ENCODE measurements around the gene PSMB3. TPM values are rescaled to one million over a fixed set of nuclear protein-coding genes. Genes with fewer than 3 reads are reported as not detected.

Gene PSMB3
- polyA plus RNA-seq, 1 of the 3 experiments (the other 2 are of a cell fraction), result 533 TPM

DNA sequence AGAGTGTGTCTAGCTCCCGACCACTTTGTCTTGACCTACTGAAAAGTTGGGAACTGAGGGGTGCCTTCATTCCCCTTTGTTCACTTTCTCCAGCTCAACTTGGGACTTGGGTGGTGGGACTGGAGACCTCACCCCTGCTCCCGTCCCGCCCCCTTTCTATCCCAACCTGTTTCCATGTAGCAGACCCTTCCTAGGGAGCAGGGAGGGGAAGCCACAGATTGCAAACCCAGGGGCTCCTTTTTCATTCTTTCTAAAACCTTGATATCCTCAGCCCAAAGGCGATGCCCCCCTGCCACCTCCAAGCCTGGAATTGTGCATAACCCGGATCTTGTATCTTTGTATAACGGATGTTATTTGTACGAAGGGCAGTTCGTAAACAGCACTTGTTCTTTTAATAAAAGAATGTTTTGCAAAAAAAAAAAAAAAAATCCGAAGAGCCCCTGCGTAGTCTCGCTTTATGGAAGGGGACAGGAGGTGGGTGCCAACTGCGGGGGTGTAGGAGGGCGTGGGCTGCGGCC, 23.1 kb upstream of the PSMB3 start:
- ChIA-PET POLR2A (no interaction called here), CTCF (interaction anchor here (0.8 to 3.4 kb wide), 7 partner anchors 8 to 424 kb away, joined by 3 to 18 read pairs (median 4); no protein-coding TSS in a partner anchor)
- peaks cover 7 to 69% of the 10 kb centered on the region in 2 experiments; a peak in 1 of 4 replicates for H3K4me1 ChIP-seq (ENCODE audit: control insufficient read depth in 1 of 2, insufficient read depth in 2 of 2, low read depth in 1 of 2, low read length in 1 of 2)
- H3K4me3 ChIP-seq (ENCODE audit: low read depth in 2 of 2, low read length in 1 of 2), result peak overlapping the region; percentile 68 to 79
- H3K27me3 ChIP-seq (ENCODE audit: insufficient read depth), result no peaks in the 10 kb centered on the region
- H3K79me2 ChIP-seq (ENCODE audit: insufficient read depth), result peaks cover 28% of the 10 kb centered on the region; the same call in 1 of the 2 replicates
- DNase-seq, result no peak
- no peaks in the 10 kb centered on the region for H3K9me2 ChIP-seq
- H2AFZ ChIP-seq (ENCODE audit: low read depth), result peak overlapping the region; percentile 88; the same call in 1 of the 2 replicates
- TF ChIP-seq, protein P1, sequence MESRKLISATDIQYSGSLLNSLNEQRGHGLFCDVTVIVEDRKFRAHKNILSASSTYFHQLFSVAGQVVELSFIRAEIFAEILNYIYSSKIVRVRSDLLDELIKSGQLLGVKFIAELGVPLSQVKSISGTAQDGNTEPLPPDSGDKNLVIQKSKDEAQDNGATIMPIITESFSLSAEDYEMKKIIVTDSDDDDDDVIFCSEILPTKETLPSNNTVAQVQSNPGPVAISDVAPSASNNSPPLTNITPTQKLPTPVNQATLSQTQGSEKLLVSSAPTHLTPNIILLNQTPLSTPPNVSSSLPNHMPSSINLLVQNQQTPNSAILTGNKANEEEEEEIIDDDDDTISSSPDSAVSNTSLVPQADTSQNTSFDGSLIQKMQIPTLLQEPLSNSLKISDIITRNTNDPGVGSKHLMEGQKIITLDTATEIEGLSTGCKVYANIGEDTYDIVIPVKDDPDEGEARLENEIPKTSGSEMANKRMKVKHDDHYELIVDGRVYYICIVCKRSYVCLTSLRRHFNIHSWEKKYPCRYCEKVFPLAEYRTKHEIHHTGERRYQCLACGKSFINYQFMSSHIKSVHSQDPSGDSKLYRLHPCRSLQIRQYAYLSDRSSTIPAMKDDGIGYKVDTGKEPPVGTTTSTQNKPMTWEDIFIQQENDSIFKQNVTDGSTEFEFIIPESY (IDR thresholded peaks at IDR 0.05; ENCODE audit: borderline replicate concordance, low read depth), result no peak
- TF ChIP-seq FOXJ3 (CRISPR knock-in tag; IDR thresholded peaks at IDR 0.05) (no peak), RFX5 (IDR thresholded peaks at IDR 0.05; ENCODE audit: low read length) (no peak), REST (IDR thresholded peaks at IDR 0.05; ENCODE audit: low read depth, low read length) (no peak), SMC3 (IDR thresholded peaks at IDR 0.05; ENCODE audit: low read depth, low read length) (no peak), RCOR1 (IDR thresholded peaks at IDR 0.05; ENCODE audit: low read length) (no peak), CHD2 (IDR thresholded peaks at IDR 0.05; ENCODE audit: low read length, partially characterized antibody) (no peak), ELF1 (IDR thresholded peaks at IDR 0.05) (no peak), GABPA (IDR thresholded peaks at IDR 0.05; ENCODE audit: low read depth) (no peak)
- TF ChIP-seq, protein P2, sequence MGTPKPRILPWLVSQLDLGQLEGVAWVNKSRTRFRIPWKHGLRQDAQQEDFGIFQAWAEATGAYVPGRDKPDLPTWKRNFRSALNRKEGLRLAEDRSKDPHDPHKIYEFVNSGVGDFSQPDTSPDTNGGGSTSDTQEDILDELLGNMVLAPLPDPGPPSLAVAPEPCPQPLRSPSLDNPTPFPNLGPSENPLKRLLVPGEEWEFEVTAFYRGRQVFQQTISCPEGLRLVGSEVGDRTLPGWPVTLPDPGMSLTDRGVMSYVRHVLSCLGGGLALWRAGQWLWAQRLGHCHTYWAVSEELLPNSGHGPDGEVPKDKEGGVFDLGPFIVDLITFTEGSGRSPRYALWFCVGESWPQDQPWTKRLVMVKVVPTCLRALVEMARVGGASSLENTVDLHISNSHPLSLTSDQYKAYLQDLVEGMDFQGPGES (IDR thresholded peaks at IDR 0.05; ENCODE audit: low read depth, low read length), result no peak
- TF ChIP-seq, protein P3, sequence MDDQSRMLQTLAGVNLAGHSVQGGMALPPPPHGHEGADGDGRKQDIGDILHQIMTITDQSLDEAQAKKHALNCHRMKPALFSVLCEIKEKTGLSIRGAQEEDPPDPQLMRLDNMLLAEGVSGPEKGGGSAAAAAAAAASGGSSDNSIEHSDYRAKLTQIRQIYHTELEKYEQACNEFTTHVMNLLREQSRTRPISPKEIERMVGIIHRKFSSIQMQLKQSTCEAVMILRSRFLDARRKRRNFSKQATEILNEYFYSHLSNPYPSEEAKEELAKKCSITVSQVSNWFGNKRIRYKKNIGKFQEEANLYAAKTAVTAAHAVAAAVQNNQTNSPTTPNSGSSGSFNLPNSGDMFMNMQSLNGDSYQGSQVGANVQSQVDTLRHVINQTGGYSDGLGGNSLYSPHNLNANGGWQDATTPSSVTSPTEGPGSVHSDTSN (IDR thresholded peaks at IDR 0.05), result no peak
- H3K9ac ChIP-seq, result peak overlapping the region; percentile 68; the same call in 1 of the 2 replicates
- 46% methylated on average over 14 of the region's 14 CpGs for WGBS (ENCODE audit: low lambda C conversion rate)
- H4K20me1 ChIP-seq (ENCODE audit: insufficient read depth), result peaks cover 14% of the 10 kb centered on the region; the same call in 1 of the 2 replicates
- no peaks in the 10 kb centered on the region for H3K9me3 ChIP-seq
- H3K27ac ChIP-seq (ENCODE audit: low read depth in 2 of 2, low read length in 1 of 2), result peak overlapping the region; percentile 44 to 98; a peak in 3 of 4 replicates
- peak overlapping the region; percentile 81 for H3K4me2 ChIP-seq
- peaks cover 11 to 18% of the 10 kb centered on the region in 2 experiments for H3K36me3 ChIP-seq (replicated peaks in 1 of 2; ENCODE audit: control insufficient read depth in 1 of 2, insufficient read depth in 2 of 2, low read length in 1 of 2)
- H3F3A ChIP-seq (replicated peaks; ENCODE audit: insufficient read depth), result peaks cover 27% of the 10 kb centered on the region

All from SK-N-SH (cell line).